ENCODE measurements around the gene PTH2. TPM values are rescaled to one million over a fixed set of nuclear protein-coding genes. Genes with fewer than 3 reads are reported as not detected.
A peak's percentile ranks its signal among the peaks of the same experiment; 100 is the strongest.

The PTH2 gene
- total and polyA plus RNA-seq, 9 donors, result 0.28 TPM; not detected in 8

GRCh38 chr19:49413348-49413747, 9.9 kb downstream of the PTH2 start:
- H3K27me3 ChIP-seq (ENCODE audit: control insufficient read depth, insufficient read depth, low read length), result peaks cover 22% of the 10 kb centered on the region
- DNase-seq, result peak; percentile 90

GRCh38 chr19:49411681-49412326, 11.4 kb downstream of the PTH2 start:
- Histone ChIP-seq H3K27me3 (ENCODE audit: control insufficient read depth, insufficient read depth, low read length) (peaks cover 7% of the 10 kb centered on the region), H3K36me3 (ENCODE audit: control insufficient read depth, insufficient read depth, low read length) (no peaks in the 10 kb centered on the region), H3K4me1 (ENCODE audit: control insufficient read depth, insufficient read depth, low read length) (peaks cover 20% of the 10 kb centered on the region), H3K4me3 (ENCODE audit: low read length) (no peak overlapping the region), H3K27ac (ENCODE audit: low read length) (no peak overlapping the region), H3K9me3 (replicated peaks; ENCODE audit: control insufficient read depth, low read depth, low read length) (no peaks in the 10 kb centered on the region)
- no peak for DNase-seq
- 57% methylated on average over 2 of the region's 3 CpGs for WGBS (ENCODE audit: insufficient coverage)

More at GRCh38 chr19:49413348-49413747, 9.9 kb downstream of the PTH2 start:
- Histone ChIP-seq H3K9me3 (replicated peaks; ENCODE audit: control insufficient read depth, low read depth, low read length) (no peaks in the 10 kb centered on the region), H3K4me1 (ENCODE audit: control insufficient read depth, insufficient read depth, low read length) (peaks cover 20% of the 10 kb centered on the region), H3K36me3 (ENCODE audit: control insufficient read depth, insufficient read depth, low read length) (no peaks in the 10 kb centered on the region), H3K27ac (ENCODE audit: low read length) (peak overlapping the region; percentile 65), H3K4me3 (ENCODE audit: low read length) (no peak overlapping the region)
- 36% methylated on average over 5 of the region's 9 CpGs for WGBS (ENCODE audit: insufficient coverage)

DNA sequence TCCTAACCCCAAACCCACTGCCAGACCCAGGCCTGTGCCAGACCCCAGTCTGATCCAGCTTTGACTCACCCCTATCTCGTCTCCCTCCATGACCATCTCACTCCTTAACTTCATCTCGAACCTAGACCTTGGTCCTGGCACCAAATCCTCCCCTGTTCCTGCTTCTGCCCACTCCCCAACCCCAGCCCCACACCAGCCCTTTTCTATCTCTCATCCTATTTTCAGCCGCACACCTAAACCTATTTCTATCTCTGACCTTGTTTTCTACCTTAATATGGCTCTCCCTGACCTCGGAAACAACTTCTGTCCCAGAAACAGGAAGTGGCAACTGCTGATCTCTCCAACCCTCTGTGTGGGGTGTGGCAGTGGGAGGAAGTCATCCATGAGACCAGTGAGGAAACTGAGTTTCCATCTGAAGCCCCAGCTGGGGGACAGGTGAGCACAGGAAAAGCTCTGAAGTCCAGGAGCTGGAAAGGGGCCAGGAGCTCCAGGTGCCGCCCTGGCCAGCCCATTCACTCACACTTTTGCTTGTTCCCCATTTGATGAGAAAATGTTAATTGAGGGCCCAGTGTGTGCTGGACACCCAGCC, 13.7 kb downstream of the PTH2 start:
- H3K27me3 ChIP-seq (ENCODE audit: control insufficient read depth, insufficient read depth, low read length), result peaks cover 2% of the 10 kb centered on the region
- H3K27ac ChIP-seq (ENCODE audit: low read length), result no peak overlapping the region
- H3K9me3 ChIP-seq (replicated peaks; ENCODE audit: control insufficient read depth, low read depth, low read length), result no peaks in the 10 kb centered on the region
- H3K4me1 ChIP-seq (ENCODE audit: control insufficient read depth, insufficient read depth, low read length), result peaks cover 20% of the 10 kb centered on the region
- no peak overlapping the region for H3K4me3 ChIP-seq (ENCODE audit: low read length)
- WGBS (ENCODE audit: insufficient coverage), result 80% methylated on average over 3 of the region's 5 CpGs
- peak; percentile 36 for DNase-seq
- no peaks in the 10 kb centered on the region for H3K36me3 ChIP-seq (ENCODE audit: control insufficient read depth, insufficient read depth, low read length)

DNA sequence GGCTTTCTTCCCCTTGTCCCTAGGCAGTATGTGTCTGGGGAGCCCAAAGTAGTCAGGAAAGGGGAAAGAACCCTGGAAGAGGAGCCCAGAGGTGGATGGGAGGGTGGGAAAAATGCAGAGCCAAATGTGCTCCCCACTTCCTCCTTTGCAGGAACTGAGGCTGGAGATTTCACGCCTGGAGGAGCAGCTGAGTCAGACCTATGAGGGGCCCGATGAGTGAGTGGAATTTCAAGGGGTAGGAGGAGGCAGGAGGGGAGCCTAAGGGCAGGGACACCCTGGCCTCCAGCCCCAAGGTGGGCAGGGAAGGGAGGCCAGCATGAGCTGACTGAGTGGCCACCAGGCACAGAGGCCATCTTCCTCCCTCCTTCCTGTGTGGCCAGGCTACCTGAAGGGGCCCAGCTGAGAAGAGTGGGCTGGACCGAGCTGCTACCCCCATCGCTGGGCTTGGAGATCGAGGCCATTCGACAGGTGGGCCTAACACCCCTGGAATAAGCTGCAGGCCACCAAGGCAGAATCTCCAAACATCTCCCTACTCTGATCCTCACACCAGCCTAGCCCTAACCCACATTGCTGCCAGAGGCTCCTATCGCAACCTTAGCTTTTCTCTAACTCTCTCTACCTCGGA, 14.3 kb downstream of the PTH2 start:
- H3K4me1 ChIP-seq (ENCODE audit: control insufficient read depth, insufficient read depth, low read length), result peaks cover 22% of the 10 kb centered on the region
- no peak overlapping the region for H3K4me3 ChIP-seq (ENCODE audit: low read length)
- WGBS (ENCODE audit: insufficient coverage), result 60% methylated on average over 8 of the region's 8 CpGs
- H3K27ac ChIP-seq (ENCODE audit: low read length), result no peak overlapping the region
- H3K36me3 ChIP-seq (ENCODE audit: control insufficient read depth, insufficient read depth, low read length), result no peaks in the 10 kb centered on the region
- H3K9me3 ChIP-seq (replicated peaks; ENCODE audit: control insufficient read depth, low read depth, low read length), result no peaks in the 10 kb centered on the region
- peaks cover 2% of the 10 kb centered on the region for H3K27me3 ChIP-seq (ENCODE audit: control insufficient read depth, insufficient read depth, low read length)
- no peak for DNase-seq

DNA sequence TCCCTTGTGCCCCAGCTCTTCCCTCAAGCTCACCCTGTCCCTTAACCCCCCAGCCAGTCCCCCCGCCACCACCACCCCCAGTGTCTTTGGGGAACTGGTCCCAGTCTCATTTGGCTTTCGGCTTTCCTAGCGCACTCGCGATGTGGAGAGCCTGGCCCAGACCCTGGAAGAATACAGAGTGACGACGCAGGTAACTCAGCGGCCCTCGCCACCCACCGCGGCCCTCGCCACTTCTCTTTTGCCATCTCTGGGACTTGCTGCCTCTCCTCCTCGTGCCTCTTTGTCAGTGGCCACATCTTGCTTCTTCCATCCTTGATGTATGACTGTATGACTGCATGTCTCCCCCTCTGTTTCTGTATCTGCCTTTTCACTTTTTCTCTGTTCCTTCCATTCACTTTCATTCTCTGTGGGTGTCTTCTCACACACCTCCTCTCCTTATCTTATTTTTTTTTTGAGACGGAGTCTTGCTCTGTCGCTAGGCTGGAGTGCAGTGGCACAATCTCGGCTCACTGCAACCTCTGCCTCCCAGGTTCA, 15.7 kb downstream of the PTH2 start:
- Histone ChIP-seq H3K27me3 (ENCODE audit: control insufficient read depth, insufficient read depth, low read length) (peaks cover 2% of the 10 kb centered on the region), H3K36me3 (ENCODE audit: control insufficient read depth, insufficient read depth, low read length) (no peaks in the 10 kb centered on the region), H3K27ac (ENCODE audit: low read length) (no peak overlapping the region), H3K4me1 (ENCODE audit: control insufficient read depth, insufficient read depth, low read length) (peaks cover 20% of the 10 kb centered on the region), H3K9me3 (replicated peaks; ENCODE audit: control insufficient read depth, low read depth, low read length) (no peaks in the 10 kb centered on the region), H3K4me3 (ENCODE audit: low read length) (no peak overlapping the region)
- 85% methylated on average over 13 of the region's 16 CpGs for WGBS (ENCODE audit: insufficient coverage)
- no peak for DNase-seq

- Histone ChIP-seq H3K36me3 (ENCODE audit: control insufficient read depth, insufficient read depth, low read length) (no peaks in the 10 kb centered on the region), H3K27me3 (ENCODE audit: control insufficient read depth, insufficient read depth, low read length) (peaks cover 2% of the 10 kb centered on the region), H3K27ac (ENCODE audit: low read length) (no peak overlapping the region), H3K9me3 (replicated peaks; ENCODE audit: control insufficient read depth, low read depth, low read length) (no peaks in the 10 kb centered on the region), H3K4me3 (ENCODE audit: low read length) (no peak overlapping the region), H3K4me1 (ENCODE audit: control insufficient read depth, insufficient read depth, low read length) (peaks cover 19% of the 10 kb centered on the region)
- 52% methylated on average over 5 of the region's 7 CpGs for WGBS (ENCODE audit: insufficient coverage)
- DNase-seq, result no peak
Measured at GRCh38 chr19:49407079-49407478, 16.2 kb downstream of the PTH2 start.

DNA sequence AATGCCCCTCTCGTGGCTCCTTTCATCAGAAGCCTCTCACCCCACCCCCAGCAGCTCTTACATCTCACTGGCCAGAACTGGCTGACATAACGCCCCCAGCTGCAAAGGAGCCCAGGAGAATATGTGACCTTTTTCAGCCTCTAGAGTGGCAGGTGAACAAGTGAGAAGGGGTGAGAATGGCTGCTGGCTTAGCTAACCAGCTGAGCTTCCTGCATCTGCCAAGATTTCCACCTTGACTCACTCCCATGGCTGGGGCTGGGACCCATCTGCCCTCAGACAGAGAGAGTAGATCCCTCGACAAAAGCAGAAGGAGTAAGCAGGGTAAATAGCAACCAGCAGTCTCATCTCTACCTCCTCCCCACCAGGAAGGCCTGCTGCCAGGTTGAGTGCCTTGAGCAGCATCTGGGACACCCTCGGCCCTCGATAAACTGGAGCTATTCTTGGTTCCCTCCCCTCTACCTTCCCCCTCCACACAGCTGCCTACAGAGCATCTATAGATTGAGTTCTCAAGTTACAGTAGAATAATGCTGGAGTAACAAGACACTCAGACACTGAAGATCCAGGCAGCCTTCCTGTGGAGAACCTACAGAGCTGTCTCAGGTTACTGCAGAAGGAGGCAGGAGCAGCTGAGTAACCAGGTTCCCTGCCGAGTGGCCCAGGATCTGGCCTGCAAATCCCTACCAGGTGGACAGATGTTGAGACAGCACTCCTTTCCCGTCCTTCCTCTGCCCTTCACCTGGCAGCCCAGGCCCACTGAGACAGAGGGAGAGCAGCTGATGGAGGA, 19.6 kb downstream of the PTH2 start:
- DNase-seq, result peak; percentile 46
- H3K27ac ChIP-seq (ENCODE audit: low read length), result peak overlapping the region; percentile 17
- WGBS (ENCODE audit: insufficient coverage), result no CpG with 5 or more reads among the region's 7 CpGs
- H3K4me1 ChIP-seq (ENCODE audit: control insufficient read depth, insufficient read depth, low read length), result peaks cover 16% of the 10 kb centered on the region
- H3K27me3 ChIP-seq (ENCODE audit: control insufficient read depth, insufficient read depth, low read length), result no peaks in the 10 kb centered on the region
- H3K4me3 ChIP-seq (ENCODE audit: low read length), result no peak overlapping the region
- no peaks in the 10 kb centered on the region for H3K36me3 ChIP-seq (ENCODE audit: control insufficient read depth, insufficient read depth, low read length)
- H3K9me3 ChIP-seq (replicated peaks; ENCODE audit: control insufficient read depth, low read depth, low read length), result no peaks in the 10 kb centered on the region

GRCh38 chr19:49400029-49400428, 23.2 kb downstream of the PTH2 start:
- DNase-seq, result no peak
- Histone ChIP-seq H3K36me3 (ENCODE audit: control insufficient read depth, insufficient read depth, low read length) (no peaks in the 10 kb centered on the region), H3K4me3 (ENCODE audit: low read length) (no peak overlapping the region), H3K27me3 (ENCODE audit: control insufficient read depth, insufficient read depth, low read length) (peaks cover 5% of the 10 kb centered on the region), H3K9me3 (replicated peaks; ENCODE audit: control insufficient read depth, low read depth, low read length) (no peaks in the 10 kb centered on the region), H3K4me1 (ENCODE audit: control insufficient read depth, insufficient read depth, low read length) (peaks cover 19% of the 10 kb centered on the region), H3K27ac (ENCODE audit: low read length) (no peak overlapping the region)
- WGBS (ENCODE audit: insufficient coverage), result 100% methylated on average over 1 of the region's 6 CpGs

DNA sequence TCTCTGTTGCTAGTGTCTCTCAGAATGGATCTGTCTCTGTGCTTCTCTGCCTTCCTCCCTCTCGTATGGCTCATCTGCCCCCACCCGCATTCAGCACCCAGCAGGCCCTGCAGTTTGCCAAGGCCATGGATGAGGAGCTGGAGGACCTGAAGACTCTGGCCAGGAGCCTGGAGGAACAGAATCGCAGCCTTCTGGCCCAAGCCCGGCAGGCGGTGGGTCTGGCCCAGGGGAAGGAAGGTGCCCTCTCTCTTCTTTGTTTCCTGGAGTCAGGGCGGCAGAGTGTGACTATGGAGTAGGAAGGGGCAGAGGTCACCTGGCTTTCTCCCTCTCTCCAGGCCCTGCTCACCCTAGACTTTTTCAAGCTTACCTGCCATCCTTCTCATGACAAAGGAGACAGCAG, 24.3 kb downstream of the PTH2 start:
- Histone ChIP-seq H3K27ac (ENCODE audit: low read length) (no peak overlapping the region), H3K4me3 (ENCODE audit: low read length) (no peak overlapping the region), H3K9me3 (replicated peaks; ENCODE audit: control insufficient read depth, low read depth, low read length) (no peaks in the 10 kb centered on the region), H3K4me1 (ENCODE audit: control insufficient read depth, insufficient read depth, low read length) (peaks cover 15% of the 10 kb centered on the region), H3K27me3 (ENCODE audit: control insufficient read depth, insufficient read depth, low read length) (peaks cover 6% of the 10 kb centered on the region), H3K36me3 (ENCODE audit: control insufficient read depth, insufficient read depth, low read length) (no peaks in the 10 kb centered on the region)
- WGBS (ENCODE audit: insufficient coverage), result no CpG with 5 or more reads among the region's 6 CpGs
- no peak for DNase-seq
